ACC112 (cell line): Measurements from ENCODE around the gene ATP13A2.

Source experiments
- H2AFZ ChIP-seq: fragments of 200-600 bp; sonication (generic); one replicate; pipeline ENCODE4 v1.6.0; 2017; ENCODE audit warnings: antibody characterized with exemption, low read length; ENCODE audit not compliant: unreplicated experiment
- H3K27ac ChIP-seq: fragments of 200-600 bp; sonication (generic); 2 replicates; pipeline ENCODE4 v1.5.1; 2014; ENCODE audit warnings: low read depth, mild to moderate bottlenecking, antibody characterized with exemption, low read length, moderate library complexity
- H3K27me3 ChIP-seq: fragments of 200-600 bp; sonication (generic); 2 replicates; pipeline ENCODE4 v1.6.1; 2014; ENCODE audit warnings: mild to moderate bottlenecking, antibody characterized with exemption, low read length, moderate library complexity, mixed read lengths; ENCODE audit not compliant: insufficient read depth
- H3K36me3 ChIP-seq: fragments of 200-600 bp; sonication (generic); 2 replicates; pipeline ENCODE4 v1.6.1; 2016; ENCODE audit warnings: mild to moderate bottlenecking, antibody characterized with exemption, low read length, moderate library complexity, mixed read lengths; ENCODE audit not compliant: insufficient read depth
- H3K4me1 ChIP-seq: fragments of 200-600 bp; sonication (generic); one replicate; pipeline ENCODE4 v1.6.1; 2016; ENCODE audit warnings: low read length, mixed read lengths; ENCODE audit not compliant: insufficient read depth, unreplicated experiment, control insufficient read depth
- H3K4me3 ChIP-seq: fragments of 200-600 bp; sonication (generic); 2 replicates; pipeline ENCODE4 v1.5.1; 2014; ENCODE audit warnings: mild to moderate bottlenecking, low read depth, low read length
- H3K79me2 ChIP-seq: fragments of 200-600 bp; sonication (generic); one replicate; pipeline ENCODE4 v1.6.0; 2016; ENCODE audit warnings: low read length; ENCODE audit not compliant: control insufficient read depth, unreplicated experiment, insufficient read depth

The ATP13A2 gene, protein sequence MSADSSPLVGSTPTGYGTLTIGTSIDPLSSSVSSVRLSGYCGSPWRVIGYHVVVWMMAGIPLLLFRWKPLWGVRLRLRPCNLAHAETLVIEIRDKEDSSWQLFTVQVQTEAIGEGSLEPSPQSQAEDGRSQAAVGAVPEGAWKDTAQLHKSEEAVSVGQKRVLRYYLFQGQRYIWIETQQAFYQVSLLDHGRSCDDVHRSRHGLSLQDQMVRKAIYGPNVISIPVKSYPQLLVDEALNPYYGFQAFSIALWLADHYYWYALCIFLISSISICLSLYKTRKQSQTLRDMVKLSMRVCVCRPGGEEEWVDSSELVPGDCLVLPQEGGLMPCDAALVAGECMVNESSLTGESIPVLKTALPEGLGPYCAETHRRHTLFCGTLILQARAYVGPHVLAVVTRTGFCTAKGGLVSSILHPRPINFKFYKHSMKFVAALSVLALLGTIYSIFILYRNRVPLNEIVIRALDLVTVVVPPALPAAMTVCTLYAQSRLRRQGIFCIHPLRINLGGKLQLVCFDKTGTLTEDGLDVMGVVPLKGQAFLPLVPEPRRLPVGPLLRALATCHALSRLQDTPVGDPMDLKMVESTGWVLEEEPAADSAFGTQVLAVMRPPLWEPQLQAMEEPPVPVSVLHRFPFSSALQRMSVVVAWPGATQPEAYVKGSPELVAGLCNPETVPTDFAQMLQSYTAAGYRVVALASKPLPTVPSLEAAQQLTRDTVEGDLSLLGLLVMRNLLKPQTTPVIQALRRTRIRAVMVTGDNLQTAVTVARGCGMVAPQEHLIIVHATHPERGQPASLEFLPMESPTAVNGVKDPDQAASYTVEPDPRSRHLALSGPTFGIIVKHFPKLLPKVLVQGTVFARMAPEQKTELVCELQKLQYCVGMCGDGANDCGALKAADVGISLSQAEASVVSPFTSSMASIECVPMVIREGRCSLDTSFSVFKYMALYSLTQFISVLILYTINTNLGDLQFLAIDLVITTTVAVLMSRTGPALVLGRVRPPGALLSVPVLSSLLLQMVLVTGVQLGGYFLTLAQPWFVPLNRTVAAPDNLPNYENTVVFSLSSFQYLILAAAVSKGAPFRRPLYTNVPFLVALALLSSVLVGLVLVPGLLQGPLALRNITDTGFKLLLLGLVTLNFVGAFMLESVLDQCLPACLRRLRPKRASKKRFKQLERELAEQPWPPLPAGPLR

DNA sequence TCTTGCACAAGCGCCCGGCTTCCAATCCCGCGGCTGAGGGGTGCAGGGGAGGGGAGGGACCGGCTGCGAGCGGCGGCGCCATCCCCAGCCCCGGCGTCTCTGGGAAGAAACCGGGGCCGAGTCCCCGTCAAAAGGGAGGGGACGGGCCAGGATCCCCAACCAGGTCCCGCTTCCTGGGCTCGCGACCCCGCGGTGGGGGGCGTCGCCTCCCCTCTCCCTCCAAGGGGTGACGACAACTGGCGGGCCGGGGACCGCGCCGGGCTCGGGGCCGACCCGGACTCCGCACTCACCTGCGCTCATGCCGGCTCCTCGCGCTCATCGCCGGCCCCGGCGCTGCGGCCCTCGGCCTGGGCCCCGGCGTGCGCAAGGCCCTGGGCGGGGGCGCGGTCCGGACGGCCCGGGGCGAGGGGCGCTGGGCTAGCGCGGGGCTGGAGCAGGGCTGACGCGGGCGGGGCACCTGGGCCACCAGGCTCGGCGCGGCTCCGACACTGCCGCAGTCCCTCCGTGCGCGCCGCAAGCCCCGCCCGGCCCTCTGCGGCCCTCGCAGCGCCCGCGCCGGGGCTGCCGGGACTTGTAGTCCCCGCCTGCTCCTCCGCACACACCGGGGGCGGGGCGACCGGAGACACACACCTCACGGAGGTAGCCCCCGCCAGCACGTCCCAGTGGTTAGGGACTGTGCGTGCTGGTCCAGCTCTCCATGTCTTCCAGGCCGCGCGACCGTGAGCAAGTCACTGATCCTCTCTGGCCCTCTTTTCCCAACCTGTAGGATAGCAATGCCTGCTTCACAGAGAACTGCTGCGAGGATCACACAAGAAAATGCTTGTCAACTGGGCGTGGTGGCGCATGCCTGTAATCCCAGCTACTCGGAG is at the start of gene ATP13A2:
ATP13A2 (minus strand) TSS at position 490 of the 869 bp plus-strand sequence; CDS start at position 300, 190 bp downstream.
- H3K27ac ChIP-seq, result no peak within 1 kb of the TSS
- peaks cover 28% of the 10 kb centered on the region for H3K4me1 ChIP-seq
- no peaks in the 10 kb centered on the region for H3K27me3 ChIP-seq
- H3K36me3 ChIP-seq, result no peaks in the 10 kb centered on the region
- no peaks in the 10 kb centered on the region for H3K79me2 ChIP-seq
- peak within 1 kb of the TSS; percentile 89 for H3K4me3 ChIP-seq
- H2AFZ ChIP-seq, result no peak within 1 kb of the TSS

DNA sequence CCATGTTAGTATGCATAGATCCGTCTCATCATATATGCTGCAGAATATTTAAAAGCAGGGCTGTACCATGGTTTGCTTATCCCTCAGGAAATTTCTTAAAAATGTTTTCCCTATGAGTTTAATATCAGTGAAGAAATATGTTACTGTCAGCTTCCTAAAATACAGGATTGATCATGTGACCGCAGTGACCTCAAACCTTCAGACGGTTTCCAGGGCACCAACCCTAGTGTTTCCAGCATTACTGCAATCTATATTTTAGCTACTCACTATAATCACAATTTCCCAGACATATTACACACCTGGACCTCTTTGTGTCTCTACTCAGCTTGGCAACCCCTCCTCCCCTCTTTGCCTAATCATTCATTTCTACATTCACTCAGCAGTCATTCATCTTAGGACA is 49.8 kb upstream of the ATP13A2 start:
- Histone ChIP-seq H3K27me3 (peaks cover 12% of the 10 kb centered on the region), H3K4me1 (peaks cover 12% of the 10 kb centered on the region), H3K4me3 (no peak overlapping the region), H3K79me2 (no peaks in the 10 kb centered on the region), H3K27ac (no peak overlapping the region), H3K36me3 (no peaks in the 10 kb centered on the region), H2AFZ (no peak overlapping the region)

DNA sequence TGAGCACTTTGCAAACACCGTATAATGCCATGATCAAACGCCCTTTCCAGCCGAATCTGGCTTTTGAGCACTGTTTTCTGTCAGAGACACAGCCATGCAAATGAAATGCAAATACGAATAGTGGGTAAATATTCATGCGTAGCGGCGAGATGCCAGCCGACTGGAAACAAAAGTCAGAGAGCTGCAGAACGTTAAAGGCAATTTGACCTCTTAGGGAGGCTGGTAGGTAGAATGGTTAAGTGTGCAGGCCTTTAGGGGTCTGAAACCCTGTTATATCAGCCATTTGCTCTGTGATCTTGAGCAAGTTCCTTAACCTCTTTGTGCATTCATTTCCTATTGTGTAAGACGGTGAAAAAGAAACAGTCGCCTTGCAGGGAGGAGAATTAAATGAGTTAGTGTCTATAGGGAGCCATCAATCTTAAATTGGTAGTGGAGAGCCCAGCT is 48.6 kb upstream of the ATP13A2 start:
- Histone ChIP-seq H3K79me2 (no peaks in the 10 kb centered on the region), H2AFZ (no peak overlapping the region), H3K4me1 (peaks cover 12% of the 10 kb centered on the region), H3K4me3 (no peak overlapping the region), H3K27me3 (peaks cover 12% of the 10 kb centered on the region), H3K36me3 (no peaks in the 10 kb centered on the region), H3K27ac (no peak overlapping the region)

DNA sequence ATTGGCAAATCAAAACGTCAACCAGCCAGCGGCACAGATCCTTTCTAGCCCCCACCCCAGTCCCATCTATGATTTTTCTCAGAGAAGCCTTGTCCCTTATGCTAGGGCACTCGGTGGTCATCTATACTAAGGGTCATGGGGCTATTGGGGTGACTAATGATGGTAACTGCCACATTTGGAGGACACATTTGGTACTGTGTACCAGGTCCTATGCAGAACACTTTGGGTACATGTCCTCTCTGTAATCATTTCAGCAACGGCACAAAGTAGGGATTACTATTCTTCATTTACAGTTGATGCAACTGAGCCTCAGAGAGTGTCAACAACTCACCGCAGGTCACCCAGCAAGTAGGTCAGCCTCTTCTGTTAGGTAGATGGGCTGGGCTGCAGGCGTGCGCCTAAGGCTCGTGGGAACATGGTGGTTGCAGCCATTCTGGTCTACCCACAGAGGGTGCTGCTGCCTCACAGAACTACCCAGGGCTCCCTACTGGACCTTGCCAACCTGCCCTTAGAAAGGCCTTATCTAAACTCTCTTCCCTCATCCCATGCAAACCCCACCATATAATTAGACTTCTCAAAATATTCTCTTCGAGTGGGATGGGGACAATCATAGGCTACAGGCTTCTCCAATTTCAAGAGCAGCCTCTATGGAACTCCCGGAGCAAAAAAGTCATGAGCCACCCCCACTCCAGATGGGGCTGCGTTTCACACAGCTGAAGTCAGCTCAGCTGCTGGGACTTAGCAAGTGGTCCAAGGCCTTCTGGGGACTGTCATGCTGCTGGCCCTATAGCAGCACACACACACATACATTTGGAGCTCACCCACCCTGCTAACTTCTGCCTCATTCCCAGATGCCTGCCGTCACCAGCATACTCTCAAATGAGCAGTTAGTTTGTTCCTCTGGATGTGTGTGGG is 47.9 kb upstream of the ATP13A2 start:
- H2AFZ ChIP-seq, result no peak overlapping the region
- peaks cover 12% of the 10 kb centered on the region for H3K27me3 ChIP-seq
- no peaks in the 10 kb centered on the region for H3K36me3 ChIP-seq
- no peak overlapping the region for H3K27ac ChIP-seq
- no peak overlapping the region for H3K4me3 ChIP-seq
- H3K79me2 ChIP-seq, result no peaks in the 10 kb centered on the region
- peaks cover 12% of the 10 kb centered on the region for H3K4me1 ChIP-seq

DNA sequence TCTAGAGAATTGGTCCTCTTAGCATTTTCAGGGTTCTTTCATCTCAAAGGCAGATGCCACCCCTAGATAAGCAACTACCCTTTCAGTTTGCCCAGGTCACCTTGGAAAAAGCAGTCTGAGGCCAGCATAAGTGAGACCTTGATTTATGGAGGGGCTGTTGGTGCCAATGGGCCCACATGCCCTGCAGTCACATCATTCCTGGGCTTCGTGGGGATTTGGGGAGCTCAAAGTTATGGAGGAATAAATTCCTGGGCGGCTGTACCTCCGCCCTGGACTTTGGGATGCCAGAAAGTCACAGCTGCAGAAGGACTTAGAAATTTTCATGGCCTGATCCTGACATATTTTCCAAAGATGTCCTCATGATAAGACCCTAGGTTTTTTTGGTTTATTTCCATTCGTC is 44.8 kb upstream of the ATP13A2 start:
- H3K36me3 ChIP-seq, result no peaks in the 10 kb centered on the region
- H3K27me3 ChIP-seq, result peaks cover 12% of the 10 kb centered on the region
- H2AFZ ChIP-seq, result no peak overlapping the region
- H3K27ac ChIP-seq, result no peak overlapping the region
- peaks cover 22% of the 10 kb centered on the region for H3K79me2 ChIP-seq
- no peak overlapping the region for H3K4me3 ChIP-seq
- H3K4me1 ChIP-seq, result peaks cover 11% of the 10 kb centered on the region

DNA sequence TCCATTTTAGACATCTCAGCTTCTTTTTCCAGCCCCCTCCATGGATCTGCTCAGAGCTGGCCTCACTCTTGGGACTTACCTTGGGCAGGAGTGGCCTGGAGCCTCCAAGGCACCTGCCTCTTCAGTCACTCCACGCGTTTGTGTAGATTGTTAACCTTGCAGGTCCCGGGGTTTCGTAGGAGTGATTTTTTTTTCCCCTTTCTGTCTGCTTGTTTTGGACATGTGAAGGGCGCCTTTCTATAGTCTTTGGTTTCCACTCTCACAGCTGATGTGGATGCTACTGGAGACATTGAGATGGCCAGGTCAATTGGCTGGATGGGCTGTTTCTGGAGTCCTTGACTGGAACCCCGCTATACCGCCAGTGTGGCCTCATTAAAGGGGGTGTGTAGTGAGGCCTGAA is 44.1 kb upstream of the ATP13A2 start:
- H3K4me1 ChIP-seq, result peaks cover 11% of the 10 kb centered on the region
- no peaks in the 10 kb centered on the region for H3K36me3 ChIP-seq
- no peak overlapping the region for H3K27ac ChIP-seq
- no peak overlapping the region for H3K4me3 ChIP-seq
- peaks cover 29% of the 10 kb centered on the region for H3K79me2 ChIP-seq
- H3K27me3 ChIP-seq, result peaks cover 12% of the 10 kb centered on the region
- no peak overlapping the region for H2AFZ ChIP-seq

DNA sequence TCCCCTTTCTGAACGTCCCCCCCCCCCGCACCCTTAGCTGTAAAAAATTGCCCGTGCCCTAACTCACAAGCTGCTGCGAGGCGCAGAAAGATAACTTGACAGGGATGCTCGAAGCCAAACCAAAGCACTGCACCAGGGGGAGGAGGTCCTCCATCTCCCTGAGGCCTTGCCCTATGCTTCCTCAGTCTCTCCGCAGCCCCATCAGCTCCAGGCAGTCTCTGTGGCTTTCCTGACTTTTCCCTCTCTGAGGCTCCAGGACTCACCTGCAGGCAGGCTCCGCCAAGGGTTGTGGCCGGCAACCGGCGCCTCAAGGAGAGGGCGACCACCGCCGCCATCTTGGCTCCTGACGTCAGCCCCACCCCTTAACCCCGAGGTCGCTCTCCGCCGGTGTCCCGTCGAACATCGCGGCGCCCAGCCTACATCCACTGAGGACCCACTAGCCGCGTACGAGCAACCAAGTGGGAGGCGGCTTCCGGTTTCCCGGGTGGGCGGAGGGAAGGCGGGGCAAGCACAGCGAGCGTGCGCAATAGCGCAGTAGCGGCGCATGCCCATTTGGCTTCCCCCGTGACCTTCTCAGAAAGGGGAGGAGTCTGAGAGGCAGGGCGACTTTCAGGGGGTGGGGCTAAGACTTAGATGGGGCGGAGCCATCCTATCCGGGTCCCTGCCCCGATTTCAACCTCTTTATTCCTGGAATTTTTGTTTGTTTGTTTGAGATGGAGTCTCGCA is 42.1 kb upstream of the ATP13A2 start, which contains the start of gene SDHB:
SDHB (minus strand) TSS at position 348 of the 726 bp plus-strand sequence; CDS start at position 335, 13 bp downstream.
- peak within 1 kb of the TSS; percentile 26; the same call in 1 of the 2 replicates for H3K27ac ChIP-seq

DNA sequence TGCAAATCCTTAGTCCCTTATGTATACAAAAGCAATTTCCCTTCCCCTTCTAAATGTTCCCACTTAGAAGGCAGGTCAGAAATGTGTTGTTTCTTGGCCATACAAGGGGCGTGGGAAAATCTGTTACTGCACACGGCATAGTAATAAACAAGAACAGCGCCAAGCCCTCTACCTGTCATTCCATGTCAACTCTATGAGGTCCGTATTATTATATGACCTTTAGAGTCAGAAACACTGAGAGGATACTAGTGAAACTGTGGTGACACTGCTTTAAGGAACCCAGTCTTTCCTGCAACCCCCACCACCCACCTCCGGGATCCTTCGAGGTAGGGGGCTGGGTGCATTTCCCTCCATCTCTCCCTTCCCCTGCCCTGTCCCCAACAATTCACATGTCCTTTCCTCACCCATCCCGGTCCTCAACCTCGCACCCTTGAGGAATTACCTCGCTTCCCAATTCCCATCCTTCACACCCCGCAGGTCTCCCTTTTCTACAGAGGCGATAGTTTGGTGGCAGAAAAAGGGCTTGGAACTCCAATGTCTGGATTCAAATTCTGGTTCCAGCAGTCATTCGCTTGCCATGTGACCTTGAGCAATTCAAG is 41.5 kb upstream of the ATP13A2 start:
- peaks cover 5% of the 10 kb centered on the region; the same call in 1 of the 2 replicates for H3K36me3 ChIP-seq
- peaks cover 48% of the 10 kb centered on the region for H3K79me2 ChIP-seq
- peak overlapping the region; percentile 26; the same call in 1 of the 2 replicates for H3K27ac ChIP-seq
- H2AFZ ChIP-seq, result peak overlapping the region; percentile 75
- peaks cover 11% of the 10 kb centered on the region for H3K4me1 ChIP-seq
- peaks cover 3% of the 10 kb centered on the region for H3K27me3 ChIP-seq
- peak overlapping the region; percentile 95 for H3K4me3 ChIP-seq

More for the DNA sequence above, 42.1 kb upstream of the ATP13A2 start, which contains the start of gene SDHB:
- peak within 1 kb of the TSS; percentile 95 for H3K4me3 ChIP-seq
- peak within 1 kb of the TSS; percentile 75 for H2AFZ ChIP-seq
- H3K36me3 ChIP-seq, result peaks cover 5% of the 10 kb centered on the region; the same call in 1 of the 2 replicates
- peaks cover 46% of the 10 kb centered on the region for H3K79me2 ChIP-seq
- H3K27me3 ChIP-seq, result peaks cover 8% of the 10 kb centered on the region
- peaks cover 11% of the 10 kb centered on the region for H3K4me1 ChIP-seq
